NCI-H748 treated with DMSO at 0.1 percent for 48 hours (cell line): Measurements from ENCODE around the gene SEMA5A.

Experiments used
- DNase-seq: peaks from one replicate; lab custom pipeline; 2025; lab: John Stamatoyannopoulos, UW

SEMA5A gene

GRCh38 chr5:9512457-9512856, 33.4 kb downstream of the SEMA5A start:
- no peak for DNase-seq

GRCh38 chr5:9507974-9508373, 37.9 kb downstream of the SEMA5A start:
- DNase-seq: no peak

GRCh38 chr5:9505225-9505624, 40.6 kb downstream of the SEMA5A start:
- no peak for DNase-seq

- DNase-seq: no peak
These were observed 43.0 kb downstream of the SEMA5A start for GRCh38 chr5:9502864-9503263.

- DNase-seq: no peak
These were observed 43.6 kb downstream of the SEMA5A start for GRCh38 chr5:9502050-9502834.

- DNase-seq: no peak
These were observed 45.2 kb downstream of the SEMA5A start for GRCh38 chr5:9500625-9501024.

GRCh38 chr5:9500193-9500592, 45.7 kb downstream of the SEMA5A start:
- DNase-seq: no peak

GRCh38 chr5:9499498-9499876, 46.4 kb downstream of the SEMA5A start:
- no peak for DNase-seq

- peak; percentile 57 for DNase-seq
These were observed 47.1 kb downstream of the SEMA5A start for GRCh38 chr5:9498541-9499497.

GRCh38 chr5:9497347-9497746, 48.5 kb downstream of the SEMA5A start:
- no peak for DNase-seq

GRCh38 chr5:9496801-9497200, 49.1 kb downstream of the SEMA5A start:
- no peak for DNase-seq

- no peak for DNase-seq
These were observed 50.8 kb downstream of the SEMA5A start for GRCh38 chr5:9495121-9495520.

GRCh38 chr5:9494301-9494700, 51.6 kb downstream of the SEMA5A start:
- DNase-seq: no peak

- DNase-seq: no peak
These were observed 55.3 kb downstream of the SEMA5A start for GRCh38 chr5:9490494-9491097.

- DNase-seq: no peak
These were observed 62.1 kb downstream of the SEMA5A start for GRCh38 chr5:9483779-9484178.

GRCh38 chr5:9483243-9483642, 62.6 kb downstream of the SEMA5A start:
- no peak for DNase-seq

- DNase-seq: no peak
These were observed 63.5 kb downstream of the SEMA5A start for GRCh38 chr5:9482381-9482780.

GRCh38 chr5:9480499-9480898, 65.4 kb downstream of the SEMA5A start:
- no peak for DNase-seq

GRCh38 chr5:9479990-9480389, 65.9 kb downstream of the SEMA5A start:
- DNase-seq: no peak

GRCh38 chr5:9479361-9479760, 66.5 kb downstream of the SEMA5A start:
- no peak for DNase-seq

- DNase-seq: no peak
These were observed 68.3 kb downstream of the SEMA5A start for GRCh38 chr5:9477537-9477936.

- DNase-seq: no peak
These were observed 71.5 kb downstream of the SEMA5A start for GRCh38 chr5:9474219-9475002.
